CD4-positive, alpha-beta T cell treated with Interleukin-6 at 100 ng/mL for 8 hours (primary cell): ENCODE results near the gene SECISBP2.
"Not testable (repeated sequence)": the region's sequence is repeated elsewhere in the genome, so short reads cannot be mapped to it uniquely, and the experiment has no call there.

Experiments
- DNase-seq: peaks from one replicate; pipeline ENCODE4 v3.0.0-alpha.2; 2020; ENCODE audit warnings: mixed read lengths, low spot score

The SECISBP2 gene

GRCh38 chr9:89310475-89311345, 7.6 kb upstream of the SECISBP2 start, which contains the start of gene CKS2:
Gene CKS2 (plus strand): TSS chr9:89311195. CDS start chr9:89311293, 98 bp downstream.
- DNase-seq, result peak; percentile 100

- peak; percentile 3 for DNase-seq
Measured at GRCh38 chr9:89311346-89312221, 6.7 kb upstream of the SECISBP2 start.

GRCh38 chr9:89312222-89312571, 6.1 kb upstream of the SECISBP2 start:
- DNase-seq, result no peak

GRCh38 chr9:89313842-89314241, 4.5 kb upstream of the SECISBP2 start:
- no peak for DNase-seq

GRCh38 chr9:89314955-89315354, 3.3 kb upstream of the SECISBP2 start:
- DNase-seq, result no peak

GRCh38 chr9:89315482-89315881, 2.8 kb upstream of the SECISBP2 start:
- no peak for DNase-seq

GRCh38 chr9:89317282-89317681, 1.0 kb upstream of the SECISBP2 start:
- no peak for DNase-seq

- DNase-seq, result no peak
Measured at GRCh38 chr9:89319015-89319905, 960 bp downstream of the SECISBP2 start.

GRCh38 chr9:89323390-89323789, 5.1 kb downstream of the SECISBP2 start:
- no peak for DNase-seq

GRCh38 chr9:89325733-89326132, 7.4 kb downstream of the SECISBP2 start:
- no peak for DNase-seq

- no peak for DNase-seq
Measured at GRCh38 chr9:89328064-89328463, 9.8 kb downstream of the SECISBP2 start.

GRCh38 chr9:89329917-89330316, 11.6 kb downstream of the SECISBP2 start:
- no peak for DNase-seq

GRCh38 chr9:89330513-89330912, 12.2 kb downstream of the SECISBP2 start:
- DNase-seq, result no peak

- no peak for DNase-seq
Measured at GRCh38 chr9:89339807-89340206, 21.5 kb downstream of the SECISBP2 start.

- DNase-seq, result no peak
Measured at GRCh38 chr9:89340332-89340731, 22.0 kb downstream of the SECISBP2 start.

- no peak for DNase-seq
Measured at GRCh38 chr9:89342213-89342612, 23.9 kb downstream of the SECISBP2 start.

GRCh38 chr9:89342948-89343347, 24.6 kb downstream of the SECISBP2 start:
- DNase-seq, result no peak

GRCh38 chr9:89343812-89344211, 25.5 kb downstream of the SECISBP2 start:
- DNase-seq, result not testable (repeated sequence)

- no peak for DNase-seq
Measured at GRCh38 chr9:89345476-89345875, 27.2 kb downstream of the SECISBP2 start.

- DNase-seq, result no peak
Measured at GRCh38 chr9:89346696-89347095, 28.4 kb downstream of the SECISBP2 start.

- DNase-seq, result no peak
Measured at GRCh38 chr9:89347651-89348050, 29.4 kb downstream of the SECISBP2 start.

- DNase-seq, result no peak
Measured at GRCh38 chr9:89349607-89350006, 31.3 kb downstream of the SECISBP2 start.
